Muscle of leg (tissue), 11 donors: Measurements from ENCODE around the gene KRT17. TPM values are rescaled to one million over a fixed set of nuclear protein-coding genes. Genes with fewer than 3 reads are reported as not detected.
"Not testable (repeated sequence)": the region's sequence is repeated elsewhere in the genome, so short reads cannot be mapped to it uniquely, and the experiment has no call there.

Source experiments
- DNase-seq: peaks from one replicate; pipeline ENCODE4 v3.0.0; 2013
- H3K27ac ChIP-seq: one replicate; pipeline ENCODE4 v1.5.1; 2013; ENCODE audit warnings: mild to moderate bottlenecking, low read length, control low read depth
- H3K27me3 ChIP-seq: one replicate; pipeline ENCODE4 v1.6.1; 2013; ENCODE audit warnings: low read length; ENCODE audit not compliant: control insufficient read depth, insufficient read depth
- H3K36me3 ChIP-seq: one replicate; pipeline ENCODE4 v1.6.1; 2013; ENCODE audit warnings: low read length; ENCODE audit not compliant: control insufficient read depth, insufficient read depth
- H3K4me1 ChIP-seq: one replicate; pipeline ENCODE4 v1.6.1; 2013; ENCODE audit warnings: low read length; ENCODE audit not compliant: control insufficient read depth, insufficient read depth
- H3K4me3 ChIP-seq: one replicate; pipeline ENCODE4 v1.5.1; 2013; ENCODE audit warnings: low read length, control low read depth
- H3K9me3 ChIP-seq: replicated peaks from 2 replicates; pipeline ENCODE4 v1.6.1; 2013; ENCODE audit warnings: low read depth, low read length; ENCODE audit not compliant: control insufficient read depth
- WGBS: methylation state at CpG from one replicate; pipeline ENCODE4 v1.1.5; 2013; ENCODE audit warnings: missing lambda C conversion rate; ENCODE audit not compliant: insufficient coverage; 5-methylcytosine and 5-hydroxymethylcytosine counted together
- polyA plus RNA-seq, 8 donors: library from polyadenylated mRNA; unstranded; fragments of 120-200 nt; gene quantifications; one replicate each; pipeline versions ENCODE4 v1.2.1 to v1.2.3, GENCODE V29; 2013; ENCODE audit warnings: inconsistent platforms in 1 of 8, low replicate concordance in 1 of 8; ENCODE audit not compliant: insufficient read length in 8 of 8, insufficient read depth in 1 of 8
- total RNA-seq: library from RNA; stranded (reverse); fragments of 120-200 nt; gene quantifications from one replicate; pipeline ENCODE4 v1.2.4, GENCODE V29; 2013

KRT17 gene
- total and polyA plus RNA-seq, 9 donors, result 0.72 to 243 (median 1.6) TPM

GRCh38 chr17:41619036-41619926 lies 5.1 kb downstream of the KRT17 start:
- Histone ChIP-seq H3K9me3 (no peaks in the 10 kb centered on the region), H3K4me3 (no peak overlapping the region), H3K27me3 (peaks cover 10% of the 10 kb centered on the region), H3K4me1 (peaks cover 16% of the 10 kb centered on the region), H3K36me3 (no peaks in the 10 kb centered on the region), H3K27ac (no peak overlapping the region)
- DNase-seq, result no peak
- 86% methylated on average over 10 of the region's 20 CpGs for WGBS

DNA sequence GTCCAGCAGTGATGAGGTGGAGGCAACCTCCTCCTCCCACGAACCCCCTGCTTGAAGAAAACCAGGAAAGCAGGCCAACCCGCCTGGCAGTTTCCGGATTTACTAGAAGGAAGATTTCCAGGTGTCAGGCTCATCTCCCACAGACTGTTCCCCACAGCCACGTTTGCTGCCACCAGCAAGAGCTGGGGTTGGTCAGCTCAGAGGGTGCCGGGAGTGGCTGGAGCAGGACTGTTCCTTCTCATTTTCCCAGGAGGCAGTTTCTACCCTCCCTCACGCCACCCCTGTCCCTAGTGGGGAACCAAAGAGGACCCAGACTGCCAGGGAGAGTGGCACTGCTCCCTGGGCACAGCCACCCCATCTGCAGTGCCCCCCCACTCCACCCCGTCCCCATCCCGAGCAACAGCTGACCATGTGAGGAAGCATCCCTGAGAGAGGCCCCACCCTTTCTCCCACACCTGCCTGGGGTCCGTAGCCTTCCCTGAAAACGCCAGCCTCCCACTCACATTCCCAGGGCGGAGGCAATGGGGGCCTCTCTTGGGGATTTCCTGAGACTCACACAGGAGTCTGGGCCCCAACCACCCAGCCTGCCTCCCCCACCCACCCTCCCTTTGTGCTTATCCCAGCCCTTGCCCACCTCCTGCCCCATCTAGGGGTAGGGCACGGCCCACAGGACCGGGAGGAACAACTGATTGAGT lies 5.9 kb downstream of the KRT17 start:
- no peak for DNase-seq
- Histone ChIP-seq H3K27ac (no peak overlapping the region), H3K4me1 (peaks cover 13% of the 10 kb centered on the region), H3K36me3 (no peaks in the 10 kb centered on the region), H3K9me3 (no peaks in the 10 kb centered on the region), H3K4me3 (no peak overlapping the region), H3K27me3 (peaks cover 10% of the 10 kb centered on the region)
- 48% methylated on average over 7 of the region's 13 CpGs for WGBS

DNA sequence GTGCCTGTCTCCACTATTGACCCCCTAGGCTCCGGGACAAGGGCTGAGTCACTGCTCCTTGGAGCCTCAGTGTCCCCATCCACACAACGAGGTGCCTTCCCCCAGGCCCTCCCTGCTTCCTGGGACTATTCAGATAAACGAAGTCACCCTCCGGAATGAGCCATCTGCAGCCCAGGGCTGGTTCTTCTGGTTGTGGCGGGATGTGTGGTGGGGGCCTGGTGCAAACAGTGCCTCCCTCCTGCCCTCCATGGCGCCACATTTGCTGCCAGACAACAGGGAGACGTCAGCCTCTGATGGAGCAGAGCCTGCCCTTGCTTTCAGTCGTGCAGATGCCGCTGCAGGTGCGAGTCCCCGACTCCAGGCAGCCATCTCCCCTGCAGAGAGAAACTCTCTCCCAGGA lies 6.7 kb downstream of the KRT17 start:
- Histone ChIP-seq H3K4me3 (no peak overlapping the region), H3K9me3 (no peaks in the 10 kb centered on the region), H3K36me3 (no peaks in the 10 kb centered on the region), H3K27ac (no peak overlapping the region), H3K27me3 (peaks cover 10% of the 10 kb centered on the region), H3K4me1 (peaks cover 5% of the 10 kb centered on the region)
- DNase-seq, result no peak
- WGBS, result 66% methylated on average over 8 of the region's 11 CpGs

DNA sequence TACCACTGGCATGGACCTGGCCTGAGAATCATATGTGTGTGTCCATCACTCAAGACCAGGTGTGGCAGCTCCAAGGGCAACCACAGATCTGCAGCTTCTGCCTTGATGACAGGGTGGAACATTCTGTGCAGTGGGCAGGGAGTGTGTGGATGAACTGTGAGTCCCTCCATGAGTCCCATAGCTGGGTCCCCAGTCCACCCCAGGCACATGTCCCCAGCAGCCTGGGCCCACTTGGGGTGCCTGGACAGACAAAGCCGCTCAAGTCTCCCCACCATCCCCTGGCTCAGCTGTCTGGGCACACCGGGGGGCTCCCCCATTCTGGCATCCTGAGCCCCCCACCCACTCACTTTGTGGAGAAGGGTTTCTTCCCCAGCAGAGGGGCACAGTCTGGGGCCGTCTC lies 7.2 kb downstream of the KRT17 start:
- no peak overlapping the region for H3K4me3 ChIP-seq
- H3K9me3 ChIP-seq, result no peaks in the 10 kb centered on the region
- peaks cover 2% of the 10 kb centered on the region for H3K4me1 ChIP-seq
- DNase-seq, result no peak
- no CpG with 5 or more reads among the region's 3 CpGs for WGBS
- peaks cover 10% of the 10 kb centered on the region for H3K27me3 ChIP-seq
- no peaks in the 10 kb centered on the region for H3K36me3 ChIP-seq
- no peak overlapping the region for H3K27ac ChIP-seq

GRCh38 chr17:41616486-41616885 lies 7.9 kb downstream of the KRT17 start:
- H3K36me3 ChIP-seq, H3K4me3 ChIP-seq, DNase-seq, H3K4me1 ChIP-seq, H3K27ac ChIP-seq, H3K9me3 ChIP-seq: not testable (repeated sequence)
- WGBS, result 73% methylated on average over 2 of the region's 4 CpGs
- peaks cover 10% of the 10 kb centered on the region for H3K27me3 ChIP-seq

DNA sequence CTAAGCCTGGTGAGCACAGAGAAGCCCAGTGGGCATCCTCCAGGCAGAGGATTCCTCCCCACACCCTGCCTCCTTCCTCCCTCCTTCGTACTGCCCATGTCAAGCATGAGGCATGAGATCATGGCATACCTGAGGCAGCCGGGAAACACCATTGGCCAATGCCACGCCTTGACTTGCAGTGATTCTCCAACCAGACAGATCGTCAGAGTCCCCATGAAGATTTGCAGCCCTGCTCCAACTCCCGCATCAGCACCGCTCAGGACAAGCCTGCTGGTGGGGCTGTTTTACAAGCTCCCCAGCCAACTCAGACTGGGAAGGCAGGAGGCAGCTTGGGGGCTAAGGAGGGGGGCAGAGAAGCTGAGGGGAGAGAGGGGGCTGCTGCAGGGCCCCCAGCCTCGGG lies 8.9 kb downstream of the KRT17 start:
- H3K27ac ChIP-seq, result no peak overlapping the region
- WGBS, result 19% methylated on average over 5 of the region's 7 CpGs
- no peaks in the 10 kb centered on the region for H3K36me3 ChIP-seq
- H3K9me3 ChIP-seq, result no peaks in the 10 kb centered on the region
- peaks cover 11% of the 10 kb centered on the region for H3K27me3 ChIP-seq
- no peak overlapping the region for H3K4me3 ChIP-seq
- H3K4me1 ChIP-seq, result no peaks in the 10 kb centered on the region
- DNase-seq, result no peak

- H3K27ac ChIP-seq, DNase-seq, H3K36me3 ChIP-seq, H3K4me3 ChIP-seq, H3K4me1 ChIP-seq, H3K9me3 ChIP-seq: not testable (repeated sequence)
- peaks cover 10% of the 10 kb centered on the region for H3K27me3 ChIP-seq
- 31% methylated on average over 7 of the region's 9 CpGs for WGBS
Measured at GRCh38 chr17:41614767-41615166, 9.6 kb downstream of the KRT17 start.

DNA sequence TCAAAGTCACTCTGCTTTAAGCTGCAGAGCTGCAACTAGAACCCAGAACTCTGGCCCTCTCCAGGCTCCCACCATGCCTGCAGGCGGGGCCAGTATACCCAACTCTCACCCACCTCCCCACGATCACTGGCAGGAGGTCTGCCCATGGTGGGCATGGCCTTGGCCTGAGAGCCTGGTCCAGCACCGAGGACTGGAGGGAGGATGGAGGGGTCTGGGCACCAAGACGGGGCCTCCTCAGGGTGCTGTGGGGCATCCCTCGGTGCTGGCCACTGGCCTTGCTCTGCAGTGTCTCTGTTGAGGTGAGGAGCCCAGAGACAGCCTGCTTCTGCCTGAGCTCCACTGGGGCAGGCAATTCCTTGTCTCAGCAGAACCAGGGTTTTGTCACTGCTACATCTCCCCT lies 10.3 kb downstream of the KRT17 start:
- H3K4me1 ChIP-seq, result no peaks in the 10 kb centered on the region
- no peak for DNase-seq
- no peak overlapping the region for H3K4me3 ChIP-seq
- no peak overlapping the region for H3K27ac ChIP-seq
- H3K9me3 ChIP-seq, result no peaks in the 10 kb centered on the region
- 76% methylated on average over 2 of the region's 5 CpGs for WGBS
- H3K27me3 ChIP-seq, result peaks cover 7% of the 10 kb centered on the region
- H3K36me3 ChIP-seq, result no peaks in the 10 kb centered on the region

DNA sequence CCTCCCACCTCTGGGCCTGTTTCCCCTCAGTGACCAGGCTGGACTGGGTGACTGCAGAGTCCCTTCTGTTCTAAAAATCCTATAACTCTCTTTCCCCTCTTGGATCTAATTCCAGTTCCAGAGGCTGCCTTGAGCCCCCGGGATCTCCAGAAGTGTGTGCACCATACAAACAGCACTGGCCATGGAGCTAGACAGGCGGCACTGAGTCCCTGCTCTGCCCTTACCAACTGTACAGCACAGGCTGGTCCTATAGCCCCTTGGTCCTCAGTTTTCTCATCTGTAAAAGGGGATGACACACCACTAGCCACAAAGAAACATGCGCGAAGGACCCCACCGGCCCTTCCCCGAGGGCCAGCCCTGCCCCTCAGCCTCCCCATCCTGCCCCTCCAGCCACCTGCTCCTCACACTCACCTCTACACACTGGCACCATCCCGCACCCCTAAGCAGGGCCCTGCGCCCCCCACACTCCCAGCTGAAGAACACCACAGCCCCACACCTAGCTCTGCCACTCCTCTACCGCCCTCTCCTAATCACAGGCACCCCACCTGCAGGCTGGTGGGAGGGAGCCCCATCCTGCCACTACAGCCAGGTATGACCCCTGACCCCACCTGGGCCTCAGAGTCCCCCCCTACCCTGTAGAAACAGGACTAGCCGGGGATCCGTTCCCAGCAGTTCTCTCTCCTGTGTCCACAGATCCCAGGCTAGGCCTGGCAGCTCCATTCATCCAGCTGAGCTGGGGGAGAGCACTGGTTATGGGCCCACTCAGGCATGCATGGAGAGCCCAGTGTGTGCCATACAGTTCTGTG lies 10.9 kb downstream of the KRT17 start:
- H3K27ac ChIP-seq, result no peak overlapping the region
- no peaks in the 10 kb centered on the region for H3K36me3 ChIP-seq
- H3K4me1 ChIP-seq, result no peaks in the 10 kb centered on the region
- no peak overlapping the region for H3K4me3 ChIP-seq
- 68% methylated on average over 7 of the region's 11 CpGs for WGBS
- no peaks in the 10 kb centered on the region for H3K9me3 ChIP-seq
- H3K27me3 ChIP-seq, result peaks cover 7% of the 10 kb centered on the region
- no peak for DNase-seq
